Karpas-422 (cell line): Measurements from ENCODE around the gene SCYL2. TPM values are rescaled to one million over a fixed set of nuclear protein-coding genes. Genes with fewer than 3 reads are reported as not detected.
"Not testable (repeated sequence)": the region's sequence is repeated elsewhere in the genome, so short reads cannot be mapped to it uniquely, and the experiment has no call there.

Source experiments
- DNase-seq: peaks from one replicate; pipeline ENCODE4 v3.0.0-alpha.2; 2015
- H2AFZ ChIP-seq: fragments of 200-600 bp; sonication (generic); 2 replicates; pipeline ENCODE4 v1.6.1; 2014; ENCODE audit warnings: antibody characterized with exemption, low read length, mixed read lengths
- H3K27ac ChIP-seq: fragments of 200-600 bp; sonication (generic); 2 replicates; pipeline ENCODE4 v1.5.1; 2014; ENCODE audit warnings: mild to moderate bottlenecking, low read length, moderate library complexity
- H3K27me3 ChIP-seq: fragments of 200-600 bp; sonication (generic); 2 replicates; pipeline ENCODE4 v1.6.1; 2014; ENCODE audit warnings: low read length, mixed read lengths
- H3K36me3 ChIP-seq: fragments of 200-600 bp; sonication (generic); 2 replicates; pipeline ENCODE4 v1.6.1; 2014; ENCODE audit warnings: low read length, mixed read lengths; ENCODE audit not compliant: insufficient read depth
- H3K4me1 ChIP-seq: fragments of 200-600 bp; sonication (generic); 2 replicates; pipeline ENCODE4 v1.6.1; 2014; ENCODE audit warnings: mild to moderate bottlenecking, low read length, mixed read lengths
- H3K4me2 ChIP-seq: fragments of 200-600 bp; sonication (generic); 2 replicates; pipeline ENCODE4 v1.6.1; 2014; ENCODE audit warnings: low read length, low read depth, mild to moderate bottlenecking; ENCODE audit not compliant: poor library complexity, severe bottlenecking
- H3K4me3 ChIP-seq: fragments of 200-600 bp; sonication (generic); 2 replicates; pipeline ENCODE4 v1.5.1; 2014; ENCODE audit warnings: mild to moderate bottlenecking, antibody characterized with exemption, low read length, mixed read lengths
- H3K79me2 ChIP-seq: fragments of 200-600 bp; sonication (generic); 2 replicates; pipeline ENCODE4 v1.6.1; 2014; ENCODE audit warnings: mild to moderate bottlenecking, low read length, mixed read lengths
- H3K9ac ChIP-seq: fragments of 200-600 bp; sonication (generic); 2 replicates; pipeline ENCODE4 v1.6.0; 2014; ENCODE audit warnings: low read length
- H3K9me2 ChIP-seq: fragments of 200-600 bp; sonication (generic), shearing (Covaris generic); replicated peaks from 2 replicates; pipeline ENCODE4 v1.6.0; 2014; ENCODE audit warnings: mild to moderate bottlenecking, low read length, moderate library complexity; ENCODE audit not compliant: insufficient read depth
- H3K9me3 ChIP-seq: fragments of 300-700, 200-600 bp; sonication (generic); 2 replicates; pipeline ENCODE4 v1.6.1; 2014; ENCODE audit warnings: low read length, mixed read lengths
- H4K20me1 ChIP-seq: fragments of 200-600 bp; sonication (generic); 2 replicates; pipeline ENCODE4 v1.6.1; 2014; ENCODE audit warnings: mild to moderate bottlenecking, antibody characterized with exemption, low read length, low read depth; ENCODE audit not compliant: insufficient read depth
- total RNA-seq: library from RNA; depleted of rRNA; stranded (reverse); fragments of >200 nt; shearing (Covaris generic); gene quantifications from 2 replicates; pipeline ENCODE4 v1.2.3, GENCODE V29; 2014; ENCODE audit warnings: low replicate concordance

SCYL2 gene
- total RNA-seq, 1 experiment from 2014 or later: 96.2 TPM

DNA sequence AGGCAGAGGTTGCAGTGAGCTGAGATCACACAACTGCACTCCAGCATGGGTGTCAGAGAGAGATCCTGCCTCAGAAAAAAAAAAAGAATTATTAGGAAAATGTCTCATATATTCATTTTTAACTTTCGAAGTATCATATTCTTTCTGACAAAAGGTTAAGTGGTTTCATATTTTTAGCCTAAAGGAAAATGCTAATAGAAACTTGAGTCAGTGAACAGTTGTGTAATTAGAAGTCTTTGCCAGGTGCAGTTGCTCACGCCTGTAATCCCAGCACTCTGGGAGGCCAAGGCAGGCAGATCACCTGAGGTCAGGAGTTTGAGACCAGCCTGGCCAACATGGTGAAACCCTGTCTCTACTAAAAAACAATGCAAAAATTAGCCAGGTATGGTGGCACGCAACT is 35.1 kb upstream of the SCYL2 start:
- not testable (repeated sequence) for H3K4me3 ChIP-seq, H4K20me1 ChIP-seq, H3K79me2 ChIP-seq, H3K4me2 ChIP-seq, H3K27ac ChIP-seq, DNase-seq, H3K9me3 ChIP-seq, H3K9me2 ChIP-seq, H3K36me3 ChIP-seq, H2AFZ ChIP-seq, H3K9ac ChIP-seq, H3K27me3 ChIP-seq, H3K4me1 ChIP-seq

DNA sequence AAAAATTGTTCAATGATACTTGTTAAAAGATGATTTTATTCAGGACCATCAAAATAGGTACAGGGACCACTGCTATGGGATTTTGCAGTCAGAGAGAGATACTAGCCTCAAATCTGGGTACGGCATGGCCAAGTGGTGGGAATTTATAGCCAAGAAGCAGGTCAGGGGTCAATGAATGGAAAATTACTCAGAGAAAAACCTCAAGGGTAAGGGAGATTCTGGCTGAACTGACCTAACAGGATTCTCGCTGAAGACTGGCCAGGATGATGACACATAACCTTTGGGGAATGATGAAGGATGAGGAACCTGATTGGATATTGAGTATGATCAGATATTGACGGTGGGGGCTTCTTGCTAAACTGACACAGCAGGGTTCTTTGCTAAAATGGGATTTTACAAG is 32.8 kb upstream of the SCYL2 start:
- Histone ChIP-seq H3K4me1 (0 out of 2 replicates have a peak, but pooled peaks cover 2% of the 10 kb centered on the region), H3K36me3 (no peaks in the 10 kb centered on the region), H3K27me3 (no peaks in the 10 kb centered on the region), H3K9me3 (no peaks in the 10 kb centered on the region), H3K9ac (no peak overlapping the region), H3K79me2 (no peaks in the 10 kb centered on the region), H4K20me1 (no peaks in the 10 kb centered on the region), H3K4me3 (no peak overlapping the region), H2AFZ (no peak overlapping the region), H3K9me2 (no peaks in the 10 kb centered on the region), H3K27ac (no peak overlapping the region), H3K4me2 (no peak overlapping the region)
- no peak for DNase-seq

DNA sequence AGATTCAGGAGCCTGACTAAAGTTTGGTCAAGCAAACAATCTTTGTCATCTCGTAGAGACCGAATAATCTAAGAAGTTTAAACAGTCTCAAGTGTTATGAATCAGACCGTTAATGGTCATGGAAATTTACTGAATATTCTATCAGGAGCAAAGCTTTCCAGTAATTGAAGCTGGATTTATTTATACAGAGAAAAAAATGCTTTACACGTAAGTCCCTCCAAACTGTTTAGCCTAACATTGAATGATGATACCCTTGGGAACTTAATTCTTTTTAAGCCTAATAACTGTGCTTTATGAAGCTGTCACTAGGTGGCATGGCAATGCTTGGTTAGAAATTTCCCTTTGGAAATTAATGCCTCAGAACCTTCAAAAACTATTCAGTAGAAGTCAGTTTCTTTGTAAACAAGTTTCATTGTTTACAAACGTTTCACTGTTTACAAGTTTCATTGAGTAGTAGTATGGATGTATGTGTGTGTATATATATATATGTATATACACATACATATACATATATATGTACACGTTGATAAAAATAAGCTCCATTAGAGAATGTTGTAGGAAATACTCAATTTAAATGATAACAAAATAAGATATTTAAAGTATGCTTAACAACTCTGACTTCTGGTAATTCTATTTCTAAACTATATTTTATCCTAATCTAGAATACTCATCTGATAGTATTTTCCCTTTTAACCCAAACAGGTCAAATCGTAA is 32.2 kb upstream of the SCYL2 start:
- H3K9me3 ChIP-seq: no peaks in the 10 kb centered on the region
- no peak overlapping the region for H3K4me3 ChIP-seq
- no peak overlapping the region for H3K4me2 ChIP-seq
- no peak overlapping the region for H2AFZ ChIP-seq
- H4K20me1 ChIP-seq: no peaks in the 10 kb centered on the region
- DNase-seq: peak; percentile 83
- H3K79me2 ChIP-seq: no peaks in the 10 kb centered on the region
- no peak overlapping the region for H3K9ac ChIP-seq
- H3K36me3 ChIP-seq: no peaks in the 10 kb centered on the region
- no peaks in the 10 kb centered on the region for H3K9me2 ChIP-seq
- H3K4me1 ChIP-seq: 0 out of 2 replicates have a peak, but pooled peaks cover 2% of the 10 kb centered on the region
- H3K27me3 ChIP-seq: no peaks in the 10 kb centered on the region
- H3K27ac ChIP-seq: no peak overlapping the region

DNA sequence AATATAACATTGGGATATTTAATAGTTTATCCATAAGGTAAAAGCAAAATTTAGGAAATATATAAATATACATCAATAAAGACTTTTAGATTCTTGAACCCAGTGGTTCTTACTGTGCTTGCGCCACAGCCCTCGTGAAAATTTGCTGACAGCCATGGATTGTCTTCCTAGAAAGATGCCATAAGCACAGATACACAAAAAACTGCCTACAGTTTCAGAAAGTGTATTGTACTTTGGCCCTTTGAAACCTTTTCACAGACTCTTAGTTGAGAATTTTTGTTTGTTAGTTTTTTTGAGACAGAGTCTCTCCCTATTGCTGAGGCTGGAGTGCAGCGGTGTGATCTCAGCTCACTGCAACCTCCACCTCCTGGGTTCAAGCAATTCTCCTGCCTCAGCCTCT is 28.2 kb upstream of the SCYL2 start:
- Histone ChIP-seq H3K79me2 (no peaks in the 10 kb centered on the region), H3K27ac (no peak overlapping the region), H3K4me1 (0 out of 2 replicates have a peak, but pooled peaks cover 2% of the 10 kb centered on the region), H3K4me3 (no peak overlapping the region), H3K36me3 (no peaks in the 10 kb centered on the region), H3K4me2 (no peak overlapping the region), H3K9me3 (no peaks in the 10 kb centered on the region), H3K9ac (no peak overlapping the region), H4K20me1 (no peaks in the 10 kb centered on the region), H3K9me2 (no peaks in the 10 kb centered on the region), H2AFZ (no peak overlapping the region), H3K27me3 (no peaks in the 10 kb centered on the region)
- DNase-seq: no peak

DNA sequence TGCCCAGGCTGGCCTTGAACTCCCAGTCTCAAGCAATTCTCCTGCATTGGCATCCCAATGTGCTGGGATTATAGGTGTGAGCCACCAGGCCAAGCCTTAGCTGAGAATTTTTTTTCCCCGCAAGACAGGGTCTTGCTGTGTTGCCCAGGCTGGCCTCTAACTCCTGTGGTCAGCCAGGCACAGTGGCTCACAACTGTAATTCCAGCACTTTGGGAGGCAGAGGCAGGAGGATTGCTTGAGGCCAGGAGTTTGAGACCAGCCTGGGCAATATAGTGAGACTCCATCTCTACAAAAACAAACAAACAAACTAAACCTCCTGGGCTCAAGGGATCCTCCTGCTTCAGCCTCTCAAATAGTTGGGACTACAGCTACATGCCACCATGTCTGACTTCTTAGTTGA is 27.4 kb upstream of the SCYL2 start:
- Histone ChIP-seq H3K9ac (no peak overlapping the region), H3K79me2 (no peaks in the 10 kb centered on the region), H3K27ac (no peak overlapping the region), H3K4me2 (no peak overlapping the region), H4K20me1 (no peaks in the 10 kb centered on the region), H3K4me3 (no peak overlapping the region), H3K27me3 (no peaks in the 10 kb centered on the region), H3K36me3 (no peaks in the 10 kb centered on the region), H2AFZ (no peak overlapping the region), H3K4me1 (0 out of 2 replicates have a peak, but pooled peaks cover under 1% of the 10 kb centered on the region), H3K9me3 (no peaks in the 10 kb centered on the region), H3K9me2 (no peaks in the 10 kb centered on the region)
- no peak for DNase-seq

DNA sequence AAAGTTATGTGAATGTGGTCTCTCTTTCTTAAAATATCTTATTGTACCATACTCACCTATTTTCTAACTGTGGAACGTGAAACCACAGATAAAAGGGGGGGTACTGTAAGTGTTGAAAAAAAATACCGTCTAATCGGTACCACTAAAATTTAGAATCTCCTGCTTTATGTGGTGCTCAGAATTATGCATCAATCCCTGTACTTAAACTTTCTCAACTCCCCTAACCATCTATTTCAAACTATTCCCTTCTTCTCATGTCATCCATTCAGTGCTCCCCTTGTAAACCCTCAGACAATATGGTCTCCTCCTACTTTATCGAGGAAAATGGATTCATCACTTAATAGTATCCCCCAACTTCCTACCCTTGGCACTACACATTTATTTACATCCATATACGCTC is 23.8 kb upstream of the SCYL2 start:
- Histone ChIP-seq H3K36me3 (no peaks in the 10 kb centered on the region), H3K9ac (no peak overlapping the region), H3K4me1 (no peaks in the 10 kb centered on the region), H3K4me3 (no peak overlapping the region), H3K27ac (no peak overlapping the region), H2AFZ (no peak overlapping the region), H4K20me1 (no peaks in the 10 kb centered on the region), H3K9me2 (no peaks in the 10 kb centered on the region), H3K79me2 (no peaks in the 10 kb centered on the region), H3K9me3 (no peaks in the 10 kb centered on the region), H3K27me3 (no peaks in the 10 kb centered on the region), H3K4me2 (no peak overlapping the region)
- DNase-seq: no peak

DNA sequence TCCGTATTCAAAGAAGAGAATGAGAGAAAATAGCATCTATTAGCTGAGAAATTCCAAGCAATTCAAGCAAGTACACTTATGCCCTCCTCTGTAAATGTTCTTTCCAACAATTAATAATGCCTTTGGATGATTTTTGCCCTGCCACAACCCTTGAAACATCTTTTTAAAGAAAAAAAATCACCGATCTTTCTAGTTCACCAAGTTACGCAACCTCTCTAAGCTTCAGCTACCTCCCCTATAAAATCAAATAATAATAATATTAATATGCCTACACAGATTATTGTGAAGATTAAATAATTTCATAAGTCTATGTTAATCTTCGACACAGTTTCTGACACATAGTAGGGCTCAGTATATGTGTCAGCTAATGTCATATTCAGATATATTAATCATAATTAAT is 19.2 kb upstream of the SCYL2 start:
- H3K27ac ChIP-seq: no peak overlapping the region

DNA sequence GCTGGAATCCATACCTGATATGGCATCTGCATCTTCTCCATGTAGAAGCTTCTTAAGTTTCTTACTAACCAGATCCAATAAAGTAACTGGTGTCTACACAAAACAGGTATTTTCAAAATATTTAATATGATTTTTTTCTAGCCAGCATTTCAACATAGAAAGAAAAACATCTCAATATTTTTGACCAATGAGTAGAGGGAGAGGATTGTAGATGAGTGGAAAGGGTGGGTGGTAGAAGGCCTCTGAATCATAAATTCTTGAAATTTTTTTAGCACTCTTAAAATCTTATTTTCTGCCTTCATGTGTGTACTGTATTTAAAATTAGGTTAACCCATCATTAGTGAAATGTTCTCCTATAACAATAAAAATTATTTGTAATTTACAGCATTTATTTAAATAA is 18.1 kb upstream of the SCYL2 start:
- H4K20me1 ChIP-seq: no peaks in the 10 kb centered on the region
- no peak for DNase-seq

More for the DNA sequence above, 19.2 kb upstream of the SCYL2 start:
- H4K20me1 ChIP-seq: no peaks in the 10 kb centered on the region
- no peak overlapping the region for H2AFZ ChIP-seq
- no peak for DNase-seq
- H3K4me3 ChIP-seq: no peak overlapping the region
- no peak overlapping the region for H3K9ac ChIP-seq
- H3K9me2 ChIP-seq: no peaks in the 10 kb centered on the region
- H3K79me2 ChIP-seq: no peaks in the 10 kb centered on the region
- H3K27me3 ChIP-seq: no peaks in the 10 kb centered on the region
- H3K4me1 ChIP-seq: no peaks in the 10 kb centered on the region
- no peaks in the 10 kb centered on the region for H3K9me3 ChIP-seq
- H3K4me2 ChIP-seq: no peak overlapping the region
- H3K36me3 ChIP-seq: no peaks in the 10 kb centered on the region

More for the DNA sequence above, 18.1 kb upstream of the SCYL2 start:
- H2AFZ ChIP-seq: no peak overlapping the region
- H3K9ac ChIP-seq: no peak overlapping the region
- H3K4me2 ChIP-seq: no peak overlapping the region
- no peaks in the 10 kb centered on the region for H3K36me3 ChIP-seq
- H3K9me2 ChIP-seq: no peaks in the 10 kb centered on the region
- H3K27me3 ChIP-seq: no peaks in the 10 kb centered on the region
- H3K4me1 ChIP-seq: no peaks in the 10 kb centered on the region
- no peak overlapping the region for H3K4me3 ChIP-seq
- H3K9me3 ChIP-seq: no peaks in the 10 kb centered on the region
- H3K27ac ChIP-seq: no peak overlapping the region
- H3K79me2 ChIP-seq: no peaks in the 10 kb centered on the region
